ENCODE data around the gene HSPA12B. TPM values are rescaled to one million over a fixed set of nuclear protein-coding genes. Genes with fewer than 3 reads are reported as not detected.

HSPA12B gene
- total and polyA plus RNA-seq, 2 donors (not counting 3 experiments of a cell fraction or from before 2014, with no cell fraction given): 3.7 to 6.6 TPM

- Histone ChIP-seq H3K79me2 (ENCODE audit: control insufficient read depth, insufficient read depth, low read length) (no peaks in the 10 kb centered on the region), H3K9ac (replicated peaks; ENCODE audit: extremely low read depth, insufficient read depth, low read length) (no peak overlapping the region), H3K9me3 (replicated peaks; ENCODE audit: control insufficient read depth, insufficient read depth, low read length) (no peaks in the 10 kb centered on the region), H3K4me2 (ENCODE audit: insufficient read depth, low read length) (no peak overlapping the region), H3K4me3 (replicated peaks in 1 of 3; ENCODE audit: insufficient read depth in 1 of 3, low read depth in 1 of 3, low read length in 3 of 3) (no peak overlapping the region), H3K27me3 (ENCODE audit: control insufficient read depth in 2 of 2, insufficient read depth in 2 of 2, low read length in 2 of 2) (no peaks in the 10 kb centered on the region), H3K27ac (ENCODE audit: insufficient read depth, low read depth, low read length) (no peak overlapping the region), H3K9me1 (replicated peaks; ENCODE audit: control insufficient read depth, extremely low read depth, insufficient read depth, low read length) (no peaks in the 10 kb centered on the region), H4K20me1 (replicated peaks; ENCODE audit: control insufficient read depth, extremely low read depth, insufficient read depth, low read length) (no peaks in the 10 kb centered on the region), H2AFZ (ENCODE audit: low read depth, low read length) (no peak overlapping the region), H3K36me3 (ENCODE audit: control insufficient read depth in 2 of 2, extremely low read depth in 1 of 2, insufficient read depth in 2 of 2, low read length in 2 of 2) (no peaks in the 10 kb centered on the region), H3K4me1 (ENCODE audit: control insufficient read depth, extremely low read depth, insufficient read depth, low read length) (peaks cover 9% of the 10 kb centered on the region)
- no TSS peak for BruUV-seq (replicated peaks)
- FAIRE-seq (no peak), DNase-seq (ENCODE audit: low read depth, low spot score) (no peak)
- dilution Hi-C loops (cut with MboI; ENCODE audit: extremely low pct_ligation_motif_present, low sequenced_read_pairs) (no loop called here), intact Hi-C loops (cut with micrococcal nuclease) (no loop called here)
- TF ChIP-seq POLR2AphosphoS5 (IDR thresholded peaks at IDR 0.05; ENCODE audit: insufficient read depth, low read depth, low read length): no peak
- TF ChIP-seq GATA2 (IDR thresholded peaks at IDR 0.05; ENCODE audit: insufficient read depth, insufficient read length, low read depth, low read length): no peak
- TF ChIP-seq POLR2A (IDR thresholded peaks at IDR 0.05; ENCODE audit: low read depth, low read length): no peak
- TF ChIP-seq, protein P1, sequence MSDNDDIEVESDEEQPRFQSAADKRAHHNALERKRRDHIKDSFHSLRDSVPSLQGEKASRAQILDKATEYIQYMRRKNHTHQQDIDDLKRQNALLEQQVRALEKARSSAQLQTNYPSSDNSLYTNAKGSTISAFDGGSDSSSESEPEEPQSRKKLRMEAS (IDR thresholded peaks at IDR 0.05; ENCODE audit: insufficient read depth, insufficient read length): no peak
- TF ChIP-seq, protein P2, sequence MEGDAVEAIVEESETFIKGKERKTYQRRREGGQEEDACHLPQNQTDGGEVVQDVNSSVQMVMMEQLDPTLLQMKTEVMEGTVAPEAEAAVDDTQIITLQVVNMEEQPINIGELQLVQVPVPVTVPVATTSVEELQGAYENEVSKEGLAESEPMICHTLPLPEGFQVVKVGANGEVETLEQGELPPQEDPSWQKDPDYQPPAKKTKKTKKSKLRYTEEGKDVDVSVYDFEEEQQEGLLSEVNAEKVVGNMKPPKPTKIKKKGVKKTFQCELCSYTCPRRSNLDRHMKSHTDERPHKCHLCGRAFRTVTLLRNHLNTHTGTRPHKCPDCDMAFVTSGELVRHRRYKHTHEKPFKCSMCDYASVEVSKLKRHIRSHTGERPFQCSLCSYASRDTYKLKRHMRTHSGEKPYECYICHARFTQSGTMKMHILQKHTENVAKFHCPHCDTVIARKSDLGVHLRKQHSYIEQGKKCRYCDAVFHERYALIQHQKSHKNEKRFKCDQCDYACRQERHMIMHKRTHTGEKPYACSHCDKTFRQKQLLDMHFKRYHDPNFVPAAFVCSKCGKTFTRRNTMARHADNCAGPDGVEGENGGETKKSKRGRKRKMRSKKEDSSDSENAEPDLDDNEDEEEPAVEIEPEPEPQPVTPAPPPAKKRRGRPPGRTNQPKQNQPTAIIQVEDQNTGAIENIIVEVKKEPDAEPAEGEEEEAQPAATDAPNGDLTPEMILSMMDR (IDR thresholded peaks at IDR 0.05; ENCODE audit: extremely low read depth in 1 of 2, insufficient read depth in 1 of 2, low read depth in 1 of 2, low read length in 2 of 2): no peak
- no peak for TF ChIP-seq JUN (IDR thresholded peaks at IDR 0.05; ENCODE audit: borderline replicate concordance, insufficient read depth, insufficient read length, low read depth)
- no peak for TF ChIP-seq MYC (IDR thresholded peaks at IDR 0.05; ENCODE audit: low read depth, low read length)
- TF ChIP-seq FOS (IDR thresholded peaks at IDR 0.05; ENCODE audit: borderline replicate concordance, insufficient read depth, low read length): no peak
- no peak for TF ChIP-seq EZH2 (IDR thresholded peaks at IDR 0.05; ENCODE audit: borderline replicate concordance, low read depth, low read length, severe bottlenecking)
- ChIA-PET CTCF (interaction anchor here (1.0 to 2.9 kb wide), 3 partner anchors 9 to 67 kb away, joined by 4 to 16 read pairs (median 7); no protein-coding TSS in a partner anchor), POLR2A (no interaction called here)
Measured at GRCh38 chr20:3744037-3744436, 11.6 kb downstream of the HSPA12B start.
